HG03159 (cell line): ENCODE results near the gene CAMK1D.

ENCODE experiments used
- ATAC-seq: cut with Tn5 transposase; IDR thresholded peaks from one replicate; pipeline ENCODE4 v1.9.1; 2021; ENCODE audit warnings: mild to moderate bottlenecking, moderate library complexity; ENCODE audit not compliant: unreplicated experiment

Gene CAMK1D

GRCh38 chr10:12369982-12370381 is 20.6 kb downstream of the CAMK1D start:
- no peak for ATAC-seq

GRCh38 chr10:12372846-12373245 is 23.5 kb downstream of the CAMK1D start:
- no peak for ATAC-seq

- ATAC-seq = no peak
Measured at GRCh38 chr10:12375076-12375504, 25.7 kb downstream of the CAMK1D start.

GRCh38 chr10:12376211-12376610 is 26.9 kb downstream of the CAMK1D start:
- no peak for ATAC-seq

- ATAC-seq = no peak
Measured at GRCh38 chr10:12377658-12378290, 28.4 kb downstream of the CAMK1D start.

GRCh38 chr10:12380999-12381398 is 31.7 kb downstream of the CAMK1D start:
- no peak for ATAC-seq

GRCh38 chr10:12381536-12382156 is 32.3 kb downstream of the CAMK1D start:
- ATAC-seq = no peak

- no peak for ATAC-seq
Measured at GRCh38 chr10:12382157-12382548, 32.8 kb downstream of the CAMK1D start.

- no peak for ATAC-seq
Measured at GRCh38 chr10:12382956-12383531, 33.7 kb downstream of the CAMK1D start.

- ATAC-seq = no peak
Measured at GRCh38 chr10:12384906-12385305, 35.6 kb downstream of the CAMK1D start.

GRCh38 chr10:12387561-12388210 is 38.3 kb downstream of the CAMK1D start:
- no peak for ATAC-seq

- ATAC-seq = no peak
Measured at GRCh38 chr10:12388671-12389070, 39.3 kb downstream of the CAMK1D start.

- ATAC-seq = no peak
Measured at GRCh38 chr10:12389154-12389734, 39.9 kb downstream of the CAMK1D start.

- ATAC-seq = no peak
Measured at GRCh38 chr10:12390733-12391132, 41.4 kb downstream of the CAMK1D start.

GRCh38 chr10:12391206-12391605 is 41.9 kb downstream of the CAMK1D start:
- no peak for ATAC-seq

GRCh38 chr10:12393831-12394230 is 44.5 kb downstream of the CAMK1D start:
- no peak for ATAC-seq

GRCh38 chr10:12394241-12395033 is 45.1 kb downstream of the CAMK1D start:
- no peak for ATAC-seq

GRCh38 chr10:12396093-12396492 is 46.7 kb downstream of the CAMK1D start:
- no peak for ATAC-seq

GRCh38 chr10:12396567-12396966 is 47.2 kb downstream of the CAMK1D start:
- no peak for ATAC-seq

GRCh38 chr10:12397147-12397896 is 48.0 kb downstream of the CAMK1D start:
- no peak for ATAC-seq
